NCI-H345 treated with DMSO at 0.1 percent for 48 hours (cell line): ENCODE data around the gene TMEM242.
"Not testable (repeated sequence)": the region's sequence is repeated elsewhere in the genome, so short reads cannot be mapped to it uniquely, and the experiment has no call there.

ENCODE experiments used
- DNase-seq: peaks from one replicate; lab custom pipeline; 2025; ENCODE audit not compliant: unreplicated experiment; lab: John Stamatoyannopoulos, UW

TMEM242 gene

GRCh38 chr6:157325069-157325805, 1.9 kb upstream of the TMEM242 start:
- DNase-seq = no peak

DNA sequence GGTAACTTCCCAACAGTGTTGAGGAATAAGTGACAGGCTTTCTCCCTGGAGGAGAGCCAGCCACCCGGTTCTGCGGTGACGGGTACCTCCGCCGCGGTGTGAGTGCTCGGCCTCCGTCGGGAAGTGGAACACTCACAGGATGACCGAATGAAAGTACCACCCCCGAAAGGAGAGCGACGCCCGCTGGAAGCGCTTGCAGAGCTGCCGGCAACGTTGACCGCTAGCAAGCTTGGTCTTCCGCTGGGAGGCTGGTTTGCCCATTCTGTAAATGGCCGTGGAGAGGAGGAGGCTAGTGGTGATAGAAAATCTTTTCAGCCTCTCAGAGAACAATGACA, 614 bp upstream of the TMEM242 start:
- no peak for DNase-seq

DNA sequence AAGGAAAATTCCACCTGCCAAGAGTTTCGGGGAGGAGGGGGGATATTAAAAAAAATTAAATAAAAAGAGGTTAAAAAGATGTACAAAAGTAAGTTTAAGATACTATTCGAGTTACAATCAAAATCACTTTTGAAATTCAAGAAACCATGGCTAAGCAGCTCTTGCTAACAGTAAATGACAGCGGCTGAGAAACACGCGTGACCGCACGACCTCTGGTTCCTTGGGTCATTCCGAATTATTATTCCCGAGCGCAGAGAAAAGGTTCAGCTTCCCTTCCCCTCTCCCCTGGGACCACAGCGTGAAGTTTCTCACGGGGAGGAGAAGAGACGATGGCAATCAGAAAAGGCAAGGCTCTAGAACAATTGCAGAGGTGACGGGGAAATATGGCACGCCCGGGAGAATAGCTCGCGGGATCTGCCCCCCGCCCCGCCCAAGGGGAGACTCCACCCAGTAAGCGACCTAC, 496 bp downstream of the TMEM242 start:
- DNase-seq = no peak

DNA sequence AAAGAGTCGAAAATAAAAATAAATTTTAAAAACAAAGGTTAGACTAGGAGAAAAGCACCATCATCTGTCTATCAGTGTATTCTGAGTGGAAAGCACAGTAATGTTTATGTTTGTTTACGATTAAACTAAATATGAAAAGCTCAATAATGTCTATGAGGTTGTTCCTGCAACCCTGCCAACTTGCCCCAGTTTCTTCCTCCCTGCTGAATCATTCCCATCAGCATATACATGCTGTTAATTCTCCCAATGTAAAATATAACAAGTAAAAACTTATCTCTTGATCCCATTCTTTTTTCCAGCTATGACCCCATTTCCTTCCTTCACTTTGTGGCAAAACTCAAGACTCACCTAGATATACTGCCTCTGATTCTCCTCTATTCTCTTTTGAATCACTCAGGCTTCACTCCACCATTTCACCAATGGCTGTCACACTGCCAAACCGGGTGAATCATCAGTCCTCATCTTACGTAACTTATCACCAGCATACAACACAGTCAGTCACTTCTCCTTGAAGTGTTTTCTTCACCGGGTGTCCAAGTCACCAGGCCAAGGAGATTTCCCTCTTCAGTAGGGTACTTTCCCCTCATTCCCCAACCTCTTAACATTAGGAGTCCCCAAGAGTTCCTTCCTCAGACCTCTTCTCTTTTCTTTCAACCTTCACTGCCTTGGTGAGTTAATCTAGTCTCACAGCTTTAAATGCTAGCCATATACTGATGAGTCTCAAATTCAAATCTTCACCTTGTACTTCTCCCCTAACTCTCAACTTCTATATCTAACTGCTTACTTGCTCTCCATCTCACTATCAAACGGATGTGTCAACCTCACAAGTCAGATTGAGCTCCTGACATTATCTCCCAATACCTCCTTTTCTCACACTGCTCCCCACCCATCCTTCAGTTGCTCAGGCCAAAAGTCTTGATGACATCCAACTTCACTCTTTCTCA, 6.2 kb downstream of the TMEM242 start:
- no peak for DNase-seq

DNA sequence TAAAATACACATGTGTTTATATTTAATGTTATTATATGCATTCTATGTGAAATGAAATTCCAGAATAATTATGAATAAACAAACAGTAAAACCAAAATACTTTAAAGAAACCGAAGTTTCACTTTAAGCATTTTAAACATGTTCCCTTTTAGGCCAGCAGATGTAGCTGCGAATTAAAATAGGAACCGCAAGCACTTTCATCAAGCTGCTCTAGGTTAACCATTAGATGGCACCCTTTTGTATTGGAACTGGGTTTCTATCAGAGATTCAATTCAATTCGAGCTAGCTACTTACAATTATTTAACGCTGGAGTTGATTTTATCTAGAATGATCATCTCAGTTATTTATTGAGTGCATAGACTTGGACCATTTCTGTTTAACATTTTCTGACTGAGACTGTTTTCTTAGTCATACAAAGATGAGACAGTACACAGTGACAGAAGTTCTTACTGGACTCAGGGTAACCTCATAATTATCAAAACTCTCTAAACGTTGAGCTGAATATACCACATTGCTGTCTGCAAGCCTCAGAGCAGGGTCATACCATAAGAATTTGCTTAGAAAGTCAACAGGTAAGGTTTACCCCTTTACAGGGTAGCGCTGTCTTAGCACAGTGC, 8.5 kb downstream of the TMEM242 start:
- DNase-seq = no peak

- DNase-seq = no peak
These were observed 9.5 kb downstream of the TMEM242 start for GRCh38 chr6:157313531-157314467.

GRCh38 chr6:157312757-157313156, 10.6 kb downstream of the TMEM242 start:
- DNase-seq = no peak

GRCh38 chr6:157310693-157311092, 12.6 kb downstream of the TMEM242 start:
- not testable (repeated sequence) for DNase-seq

DNA sequence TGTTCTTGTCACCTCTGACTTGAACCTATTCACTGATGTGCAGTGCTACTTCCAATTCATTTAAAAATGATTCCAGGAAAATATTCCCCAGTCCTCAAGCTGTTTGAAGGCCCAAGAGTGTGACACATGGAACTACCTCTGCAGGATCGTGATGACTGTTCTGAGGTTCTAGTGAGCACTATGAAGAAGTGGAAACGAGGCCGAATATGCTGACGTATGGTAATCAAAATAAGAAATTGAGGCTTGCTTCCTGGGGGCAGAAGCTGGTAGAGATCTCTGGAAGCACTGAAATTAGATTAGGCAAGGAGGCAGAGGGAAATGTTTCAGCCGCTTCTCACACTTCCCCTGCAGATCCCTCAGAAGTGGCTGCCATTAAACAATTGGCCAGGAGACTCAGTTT, 15.7 kb downstream of the TMEM242 start:
- no peak for DNase-seq

DNA sequence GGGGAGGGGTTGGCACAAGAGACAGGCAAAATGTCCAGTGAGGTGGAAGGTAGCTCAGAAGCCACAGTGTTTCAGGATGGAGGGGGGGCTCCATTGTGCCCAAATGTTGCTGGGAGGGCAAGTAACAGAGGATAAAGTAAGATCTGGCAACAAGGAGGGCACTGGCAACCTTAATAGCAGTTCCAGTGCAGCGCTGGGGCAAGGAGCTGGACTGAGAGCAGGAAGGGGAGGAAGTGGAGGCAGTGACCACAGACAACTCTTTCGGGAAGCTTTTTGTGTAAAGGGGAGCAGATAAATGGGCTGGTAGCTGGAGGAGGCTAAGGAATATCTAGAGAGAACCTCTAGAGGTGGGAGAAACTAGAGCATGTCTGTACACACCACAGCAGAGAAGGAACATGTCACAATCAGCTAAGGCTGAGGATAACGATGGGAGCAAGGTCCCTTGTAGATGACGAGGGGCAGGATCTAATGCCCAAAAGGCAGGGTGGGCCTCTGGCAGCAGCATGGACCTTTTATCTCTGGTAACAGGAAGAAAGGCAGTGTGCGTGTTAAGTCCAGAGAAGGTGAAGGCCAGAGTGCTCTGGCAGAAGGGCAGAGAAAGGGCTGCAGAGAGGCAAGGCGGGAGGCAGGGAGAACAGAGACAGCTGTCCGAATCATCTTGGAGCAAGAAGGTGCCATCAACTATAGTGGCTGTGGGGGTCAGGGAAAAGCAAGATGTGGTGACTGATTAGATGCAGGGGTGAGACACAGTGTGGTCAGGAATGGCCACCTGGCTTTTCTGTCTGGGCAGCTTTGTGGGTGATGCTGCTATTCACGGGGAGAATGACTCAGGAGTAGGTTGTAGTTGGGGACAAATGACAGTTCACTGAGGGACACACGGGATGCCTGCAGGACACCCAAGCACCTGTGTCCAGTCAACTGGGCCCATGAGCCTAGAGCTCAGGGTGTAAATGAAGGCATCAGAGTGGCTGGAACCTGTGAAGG, 17.4 kb downstream of the TMEM242 start:
- DNase-seq = no peak

- no peak for DNase-seq
These were observed 18.2 kb downstream of the TMEM242 start for GRCh38 chr6:157304899-157305663.

DNA sequence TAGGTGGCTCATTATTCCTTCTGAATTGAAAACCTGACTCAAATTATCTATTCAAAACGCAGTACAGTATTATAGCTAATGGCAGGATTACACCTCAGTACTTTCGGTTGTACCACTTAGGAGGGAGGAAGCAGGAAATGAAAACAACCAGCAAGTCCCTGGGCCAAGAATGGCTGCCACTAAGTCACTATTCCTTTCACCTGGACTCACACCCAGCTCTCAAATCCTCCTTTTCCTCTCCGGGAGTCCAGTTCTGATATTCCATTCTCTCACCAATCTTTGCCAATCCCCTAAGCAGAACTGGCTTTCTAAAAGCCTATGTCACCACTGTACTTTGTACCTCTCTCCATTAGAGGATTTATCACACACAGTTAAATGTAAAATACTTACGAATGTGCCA, 20.6 kb downstream of the TMEM242 start:
- no peak for DNase-seq

GRCh38 chr6:157300436-157300835, 22.9 kb downstream of the TMEM242 start:
- DNase-seq = no peak

GRCh38 chr6:157300006-157300405, 23.3 kb downstream of the TMEM242 start:
- DNase-seq = no peak

DNA sequence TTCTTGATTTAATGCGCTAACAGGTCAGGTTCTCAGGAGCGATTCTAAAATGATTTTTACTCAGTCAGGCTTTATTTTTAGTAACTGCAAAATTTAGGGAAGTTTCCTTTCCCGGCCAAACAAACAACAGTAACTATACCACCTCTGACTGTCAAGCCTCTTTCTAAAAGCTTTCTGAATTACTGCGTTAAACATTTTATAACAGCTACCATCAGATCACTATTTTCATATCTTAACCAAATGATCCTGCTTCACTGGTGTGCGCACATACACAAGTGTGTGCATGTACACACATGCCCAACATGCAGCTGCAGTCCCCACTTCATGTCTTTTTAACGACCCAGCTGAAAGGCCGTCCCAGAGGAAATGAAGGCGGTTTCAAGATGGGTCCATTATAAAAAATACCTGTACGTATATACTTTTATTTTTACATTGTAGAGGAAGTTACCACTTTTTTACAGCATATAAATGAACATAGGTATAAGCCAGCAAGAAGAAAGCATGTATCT, 25.0 kb downstream of the TMEM242 start:
- DNase-seq = no peak

DNA sequence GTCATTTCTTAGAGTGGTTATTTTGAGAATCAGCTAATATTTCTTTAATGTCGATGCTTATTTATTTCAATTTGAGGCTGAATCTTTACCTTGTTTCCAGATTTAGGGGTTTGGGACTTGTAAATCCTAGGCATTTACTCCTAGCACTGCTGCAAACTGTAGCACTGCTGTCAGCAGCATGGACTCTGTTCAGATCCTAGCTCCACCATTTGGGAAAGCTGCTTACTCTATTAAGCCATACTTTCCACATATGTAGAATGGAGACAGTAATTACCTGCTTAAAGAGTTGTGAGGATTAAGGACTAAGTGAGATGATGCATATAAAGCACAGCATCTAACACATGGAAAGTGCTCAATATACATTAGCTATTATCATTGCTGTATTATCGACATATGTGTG, 28.7 kb downstream of the TMEM242 start:
- no peak for DNase-seq

DNA sequence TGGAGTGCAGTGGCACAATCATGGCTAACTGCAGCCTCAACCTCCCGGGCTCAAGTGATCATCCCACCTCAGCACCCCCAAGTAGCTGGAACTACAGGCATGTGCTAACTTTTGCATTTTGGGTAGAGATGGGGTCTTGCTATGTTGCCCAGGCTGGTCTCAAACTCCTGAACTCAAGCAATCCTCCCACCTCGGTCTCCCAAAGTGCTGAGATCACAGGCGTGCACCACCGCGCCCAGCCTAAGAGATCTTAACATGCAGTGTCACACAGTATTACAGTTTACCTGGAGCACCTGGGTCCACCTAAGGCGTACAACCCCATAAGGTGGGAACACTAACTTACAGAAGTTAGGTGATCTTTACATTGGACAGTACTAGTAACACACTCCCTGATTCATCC, 29.5 kb downstream of the TMEM242 start:
- DNase-seq = no peak

- no peak for DNase-seq
These were observed 31.1 kb downstream of the TMEM242 start for GRCh38 chr6:157292202-157292601.

DNA sequence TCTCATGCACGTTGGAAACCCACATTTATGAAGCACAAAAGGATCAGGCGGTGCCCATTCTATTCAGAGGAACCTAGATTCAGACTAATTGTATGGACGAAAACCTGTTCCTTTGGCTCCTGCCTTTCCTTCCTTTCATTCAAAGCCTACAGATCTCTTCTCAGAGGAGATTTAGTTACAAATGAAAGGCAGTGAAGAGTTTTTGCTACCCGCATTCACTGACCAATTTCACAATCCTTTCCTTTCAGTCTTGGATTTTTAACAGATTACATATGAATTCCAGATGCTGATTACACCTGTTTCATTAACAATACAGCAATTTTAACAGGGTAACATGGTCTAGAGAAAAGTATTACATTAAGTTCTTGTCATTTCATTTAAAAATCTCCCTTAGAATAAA, 32.0 kb downstream of the TMEM242 start:
- DNase-seq = no peak
